Hindlimb muscle (tissue), 1 donor: ENCODE measurements around the gene THEM4. TPM values are rescaled to one million over a fixed set of nuclear protein-coding genes. Genes with fewer than 3 reads are reported as not detected.
"Not testable (repeated sequence)": the region's sequence is repeated elsewhere in the genome, so short reads cannot be mapped to it uniquely, and the experiment has no call there.

Source experiments
- DNase-seq: peaks from one replicate; pipeline ENCODE4 v3.0.0-alpha.2; 2013
- polyA plus RNA-seq: library from polyadenylated mRNA; unstranded; fragments of 120-200 nt; gene quantifications from one replicate; pipeline ENCODE4 v1.2.1, GENCODE V29; 2013; ENCODE audit not compliant: insufficient read length

The THEM4 gene
- polyA plus RNA-seq, 1 donor = 15.0 TPM

DNA sequence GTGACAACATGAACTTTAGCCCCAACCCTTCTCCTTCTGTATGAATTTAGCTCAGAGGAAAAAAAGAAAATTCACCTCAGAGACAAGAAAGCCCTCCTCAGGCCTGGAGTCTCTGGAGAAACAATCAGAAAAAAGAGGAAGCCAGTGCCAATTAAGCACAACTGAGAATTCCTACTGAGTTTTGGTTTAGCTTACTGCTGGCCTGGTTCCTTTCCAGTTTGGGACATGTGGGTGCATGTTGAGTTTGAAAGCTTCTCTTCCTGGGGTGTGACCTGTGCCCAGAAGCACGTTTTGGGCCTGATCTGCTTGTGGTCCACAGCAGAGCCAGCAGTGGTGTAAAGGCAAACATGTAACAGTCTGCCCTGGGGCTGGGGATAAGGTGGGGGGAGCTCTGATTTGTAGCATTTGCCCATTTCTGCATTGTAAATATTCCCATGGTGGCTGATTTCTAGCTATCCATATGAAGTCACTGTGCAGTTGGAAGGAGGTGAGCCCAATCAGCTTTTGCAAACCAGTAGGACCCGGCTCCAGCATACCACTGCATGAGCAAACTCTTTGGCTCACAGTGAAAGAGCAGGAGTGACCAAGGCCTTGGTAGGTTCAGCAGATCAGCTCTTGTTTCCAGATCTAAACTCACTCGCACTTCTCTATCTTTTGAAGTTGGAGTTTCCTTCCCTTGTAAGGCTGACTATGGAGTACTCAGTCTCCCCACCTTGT, 51.1 kb downstream of the THEM4 start:
- no peak for DNase-seq

DNA sequence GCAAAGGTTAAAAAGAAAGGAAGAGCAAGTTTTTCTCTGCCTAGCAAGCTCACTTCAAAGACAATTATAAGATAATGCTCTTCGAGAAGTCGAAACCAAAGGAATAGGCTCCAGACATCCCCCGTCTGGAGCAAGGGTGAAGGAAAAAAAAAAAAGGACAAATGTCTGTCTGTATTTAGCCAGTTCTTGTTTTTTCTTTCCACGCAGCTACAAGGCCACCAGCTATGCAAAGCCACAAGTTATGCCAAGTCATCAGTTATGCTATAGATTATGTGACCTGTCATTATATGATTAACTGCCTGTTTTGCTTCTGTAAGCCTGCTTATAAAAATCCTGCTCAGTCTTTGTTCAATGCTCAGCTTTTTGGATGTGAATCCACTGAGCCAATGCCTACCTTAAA, 53.4 kb downstream of the THEM4 start:
- DNase-seq = no peak

DNA sequence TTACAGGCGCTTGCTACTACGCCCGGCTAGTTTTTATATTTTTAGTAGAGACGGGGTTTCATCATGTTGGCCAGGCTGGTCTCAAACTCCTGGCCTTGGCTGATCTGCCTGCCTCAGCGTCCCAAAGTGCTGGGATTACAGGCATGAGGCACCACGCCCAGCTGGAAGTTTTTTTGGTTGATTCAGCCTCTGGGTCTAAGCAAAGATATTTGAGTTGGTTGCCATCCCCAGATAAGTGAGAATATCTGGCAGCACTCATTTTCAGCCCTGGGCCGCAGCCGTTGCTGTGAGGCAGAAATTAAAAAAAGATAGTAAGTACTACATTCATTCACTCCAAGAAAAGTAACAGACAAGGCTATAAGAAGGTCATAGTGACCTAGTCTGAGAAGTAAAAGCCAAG, 53.8 kb downstream of the THEM4 start:
- not testable (repeated sequence) for DNase-seq

GRCh38 chr1:151854658-151855057, 54.7 kb downstream of the THEM4 start:
- DNase-seq = no peak

GRCh38 chr1:151853411-151853943, 55.8 kb downstream of the THEM4 start, which contains the start of gene THEM5:
Gene THEM5, minus strand, starts transcription at chr1:151853712. Its CDS starts 147 bp downstream, at chr1:151853565.
- DNase-seq = no peak

DNA sequence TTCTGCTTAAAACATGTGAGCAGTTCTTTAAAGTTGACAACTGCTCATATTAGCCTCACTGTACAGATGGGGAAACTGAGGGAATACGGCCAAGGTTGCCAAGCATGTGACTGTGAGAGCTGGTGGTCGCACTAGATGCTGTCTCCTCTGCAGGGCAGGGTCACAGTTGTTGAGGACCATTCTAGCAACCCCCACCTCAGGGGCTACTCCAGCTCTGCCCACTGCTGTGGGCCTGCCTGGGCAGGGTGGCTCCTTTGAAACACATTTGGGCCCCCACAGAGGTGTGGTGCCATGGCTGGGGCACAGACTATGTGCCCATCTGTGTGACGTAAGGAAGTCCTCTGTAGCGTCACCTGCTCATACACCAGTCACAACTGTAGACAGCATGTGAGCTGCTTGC, 56.6 kb downstream of the THEM4 start:
- no peak for DNase-seq

- DNase-seq = no peak
These were observed 57.4 kb downstream of the THEM4 start for GRCh38 chr1:151851886-151852285.

- no peak for DNase-seq
These were observed 59.4 kb downstream of the THEM4 start for GRCh38 chr1:151849871-151850270.

GRCh38 chr1:151849126-151849525, 60.2 kb downstream of the THEM4 start:
- no peak for DNase-seq

DNA sequence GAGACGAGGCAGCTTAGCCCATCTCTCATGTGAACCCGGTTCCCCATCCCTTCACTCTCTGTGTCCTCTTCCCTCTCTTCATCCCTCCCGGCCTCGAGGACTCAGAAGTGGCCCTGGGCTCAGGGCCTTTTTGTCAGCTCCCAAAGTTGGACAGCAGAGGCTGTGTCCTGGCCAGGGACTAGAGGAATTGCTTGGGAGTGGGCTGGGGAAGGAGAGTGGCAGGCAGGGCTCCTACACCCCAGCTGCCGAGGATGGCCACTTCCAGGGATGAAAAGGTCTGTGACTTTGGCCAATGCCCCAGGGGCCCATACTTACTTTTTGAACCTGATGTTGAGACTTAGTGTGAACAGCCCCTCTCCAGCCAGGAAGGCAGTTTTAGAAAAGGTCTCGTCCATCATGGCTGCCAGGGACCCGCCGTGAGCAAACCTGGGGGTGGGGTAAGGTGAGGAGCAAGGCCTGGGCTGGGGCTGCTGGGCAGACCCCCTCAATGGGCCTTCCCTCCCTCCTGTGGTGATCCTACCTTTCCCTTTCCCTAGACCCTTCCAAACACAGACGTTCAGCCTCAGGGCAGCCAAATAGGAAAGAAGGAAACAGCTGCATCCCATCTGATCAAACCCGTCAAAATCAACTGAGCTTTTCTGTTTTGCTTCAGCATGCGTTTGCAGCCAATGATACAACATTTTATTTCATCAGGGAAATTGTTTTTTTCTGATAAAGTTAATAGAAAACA, 61.3 kb downstream of the THEM4 start:
- no peak for DNase-seq

DNA sequence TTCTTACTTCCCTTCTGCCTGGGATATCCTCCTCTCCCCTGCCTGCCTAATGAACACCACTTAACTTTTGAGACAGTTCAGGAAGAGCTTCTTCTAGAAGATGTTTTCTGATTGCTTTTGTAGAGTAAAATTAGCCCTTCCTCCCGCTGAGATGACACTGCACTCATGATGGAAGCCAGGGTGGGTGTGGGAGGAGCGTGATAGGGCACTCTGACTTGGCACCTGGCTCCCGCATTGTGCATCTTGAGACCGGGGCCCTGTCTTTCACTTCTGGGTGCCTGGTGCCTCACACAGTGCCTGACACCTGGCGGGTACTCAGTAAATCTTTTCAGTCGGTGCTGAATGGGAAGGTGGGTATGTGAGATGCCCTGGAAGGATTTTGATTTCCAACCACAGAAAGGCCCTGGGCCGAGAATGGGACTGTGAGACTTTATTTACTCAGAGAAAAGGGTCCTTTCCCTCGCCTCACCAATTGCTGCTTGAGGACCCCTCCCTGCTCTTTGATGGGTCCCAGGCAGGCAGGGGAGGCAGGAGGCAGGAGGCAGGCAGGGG, 62.5 kb downstream of the THEM4 start:
- DNase-seq = no peak

GRCh38 chr1:151846062-151846568, 63.2 kb downstream of the THEM4 start:
- DNase-seq = no peak

DNA sequence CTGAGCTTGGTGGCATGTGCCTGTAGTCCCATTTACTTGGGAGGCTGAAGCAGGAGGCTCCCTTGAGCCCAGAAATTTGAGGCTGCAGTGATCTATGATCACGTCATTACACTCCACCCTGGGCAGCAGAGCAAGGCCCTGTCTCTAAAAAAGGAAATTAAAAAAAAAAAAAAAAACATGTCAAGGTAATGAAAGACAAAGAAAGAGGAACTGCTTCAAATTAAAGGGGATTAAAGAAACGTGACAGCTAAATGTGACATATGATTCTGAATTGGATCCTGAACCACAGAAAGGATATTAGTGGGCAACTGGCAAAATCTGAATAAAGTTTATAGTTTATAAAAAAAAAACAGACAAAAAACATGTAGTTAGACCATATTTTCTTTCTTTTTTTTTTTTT, 65.9 kb downstream of the THEM4 start:
- DNase-seq = no peak

DNA sequence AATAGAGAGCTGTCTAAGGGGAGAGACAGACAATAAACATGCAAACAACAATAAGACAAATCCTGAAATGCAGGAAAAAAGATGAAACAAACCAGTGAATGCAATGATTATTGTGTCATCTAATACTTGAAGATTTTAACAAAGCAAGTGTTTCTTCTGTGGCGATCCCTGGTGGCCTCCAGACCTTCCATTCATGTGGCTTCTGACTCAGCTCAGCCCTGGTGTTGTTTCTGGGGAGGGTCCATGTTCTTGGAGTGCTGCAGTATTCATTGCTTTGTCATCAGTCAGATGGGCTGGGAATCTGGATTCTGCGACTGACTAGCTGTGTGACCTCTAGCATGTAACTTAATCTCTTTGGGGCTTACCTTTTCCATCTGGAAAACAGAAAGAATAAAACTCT, 68.2 kb downstream of the THEM4 start:
- no peak for DNase-seq

GRCh38 chr1:151840421-151840820, 68.9 kb downstream of the THEM4 start:
- DNase-seq = no peak

- DNase-seq = no peak
These were observed 69.6 kb downstream of the THEM4 start, which contains the start of gene C2CD4D for GRCh38 chr1:151839457-151840403. Gene C2CD4D, minus strand, starts transcription at chr1:151839820. Its CDS starts 831 bp downstream, at chr1:151838989.

DNA sequence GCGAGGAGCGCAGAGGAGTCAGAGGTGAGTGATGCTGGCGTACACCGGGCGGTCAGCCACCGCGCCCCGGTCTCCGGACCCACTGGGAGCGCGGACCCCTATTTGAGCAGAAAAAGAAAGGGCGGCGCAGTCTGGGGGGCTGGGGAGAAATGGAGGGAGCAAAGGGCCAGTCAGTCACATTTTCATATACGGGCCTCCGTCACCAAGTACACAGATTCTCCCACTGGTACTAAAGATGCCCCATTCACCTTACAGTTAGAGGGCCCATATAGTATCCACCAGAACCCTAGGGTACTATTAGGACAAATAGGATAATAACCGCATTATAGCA, 70.3 kb downstream of the THEM4 start:
- DNase-seq = no peak

DNA sequence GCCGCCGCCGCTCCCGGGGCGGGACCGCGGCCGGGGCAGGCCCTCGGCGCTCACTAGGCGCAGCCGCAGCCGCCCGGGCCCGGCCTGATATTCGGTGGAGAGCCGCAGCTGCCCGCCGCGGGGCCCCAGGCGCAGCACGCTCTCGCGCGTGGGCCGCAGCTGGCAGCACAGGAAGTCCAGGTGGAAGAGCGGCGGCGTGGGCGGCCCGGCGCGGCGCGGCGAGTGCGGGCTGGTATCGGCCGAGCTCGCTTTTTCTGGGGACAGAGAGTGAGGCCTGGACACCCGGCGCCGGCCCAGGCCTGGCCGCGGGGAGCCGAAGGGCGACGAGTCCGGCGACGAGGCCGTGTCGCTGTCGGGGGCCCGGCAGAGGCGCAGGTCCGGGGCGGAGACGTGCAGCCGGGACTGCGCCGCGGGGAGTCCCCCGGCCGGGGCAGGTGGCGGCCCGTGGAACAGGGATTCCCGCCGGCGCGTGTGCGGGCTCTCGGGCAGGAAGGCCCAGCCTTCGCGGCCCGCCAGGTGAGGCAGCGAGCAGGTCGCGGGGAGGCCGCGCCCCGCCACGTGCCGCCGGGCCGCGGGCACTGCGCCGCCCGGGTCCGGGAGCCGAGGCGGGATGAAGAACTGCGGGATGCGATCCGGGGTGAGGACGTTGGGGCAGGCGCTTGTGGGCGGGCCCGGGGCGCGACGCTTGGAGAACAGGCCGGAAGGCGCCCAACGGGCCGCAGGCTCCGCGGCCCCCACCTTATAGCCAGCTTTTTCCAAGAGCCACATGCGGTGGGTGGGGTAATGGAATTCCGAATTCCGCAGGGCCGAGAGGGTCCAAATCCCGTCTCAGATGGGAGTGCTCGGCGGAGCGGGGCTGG, 70.9 kb downstream of the THEM4 start:
- no peak for DNase-seq

DNA sequence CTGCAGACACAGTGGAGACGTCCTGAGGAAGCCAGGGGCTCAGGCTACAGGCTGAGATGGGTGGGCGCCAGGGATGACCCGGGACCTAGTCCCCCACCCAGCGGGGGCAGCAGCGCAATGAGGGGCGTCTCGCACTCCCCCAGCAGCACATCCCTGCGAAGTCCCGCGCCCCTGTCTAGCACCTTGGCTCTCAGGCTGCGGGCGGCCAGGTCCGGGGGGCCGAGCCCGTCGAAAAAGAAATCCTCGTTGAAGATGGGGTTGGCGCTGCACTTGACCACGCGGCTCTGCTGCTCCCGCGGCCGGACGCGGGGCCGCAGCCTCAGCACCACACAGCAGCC, 71.5 kb downstream of the THEM4 start:
- DNase-seq = no peak

GRCh38 chr1:151837197-151837596, 72.1 kb downstream of the THEM4 start:
- DNase-seq = no peak

DNA sequence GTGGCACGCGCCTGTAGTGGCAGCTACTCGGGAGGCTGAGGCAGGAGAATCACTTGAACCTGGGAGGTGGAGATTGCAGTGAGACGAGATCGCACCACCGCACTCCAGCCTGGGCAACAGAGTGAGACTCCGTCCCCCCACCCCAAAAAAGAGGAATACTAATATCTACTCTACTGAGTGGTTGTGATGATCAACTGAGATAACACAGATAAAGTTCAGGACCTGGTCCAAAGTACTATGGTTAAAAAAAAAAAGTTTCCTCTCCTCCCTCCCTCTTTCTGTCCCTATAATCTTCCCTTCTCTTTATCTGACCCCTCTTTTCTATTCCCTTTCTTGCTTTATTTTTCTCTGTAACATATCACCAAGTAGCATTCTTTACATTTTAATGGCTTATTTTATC, 73.7 kb downstream of the THEM4 start:
- no peak for DNase-seq
